ENCODE measurements around the gene UBTD2. TPM values are rescaled to one million over a fixed set of nuclear protein-coding genes. Genes with fewer than 3 reads are reported as not detected.

UBTD2 gene
- total and polyA plus RNA-seq, 10 of the 15 experiments (the other 5 are each of a cell fraction or from before 2014, with no cell fraction given): 7.7 to 30.5 (median 19.4) TPM

GRCh38 chr5:172312286-172312685, 28.7 kb upstream of the UBTD2 start (continued):
- TF ChIP-seq DPF2 (IDR thresholded peaks at IDR 0.05) (no peak), YY1 (IDR thresholded peaks at IDR 0.05; ENCODE audit: low read depth, low read length) (no peak), RFX5 (IDR thresholded peaks at IDR 0.05; ENCODE audit: low read depth, low read length) (no peak), IRF4 (IDR thresholded peaks at IDR 0.05; ENCODE audit: low read depth, low read length) (no peak), TCF7 (IDR thresholded peaks at IDR 0.05; ENCODE audit: borderline replicate concordance) (no peak), BCLAF1 (IDR thresholded peaks at IDR 0.05) (no peak), TCF3 (IDR thresholded peaks at IDR 0.05; ENCODE audit: borderline replicate concordance, insufficient read depth, low read depth, low read length) (no peak), JUNB (IDR thresholded peaks at IDR 0.05) (no peak)

- H3K27me3 ChIP-seq (replicated peaks in 1 of 2; ENCODE audit: control insufficient read depth in 2 of 2, insufficient read depth in 2 of 2, low read length in 1 of 2): no peaks in the 10 kb centered on the region
- peaks cover 25% of the 10 kb centered on the region for H3K4me1 ChIP-seq (ENCODE audit: control insufficient read depth, insufficient read depth, low read length)
- DNase-seq (ENCODE audit: low read depth, low spot score) (no peak), FAIRE-seq (no peak), ATAC-seq (no peak)
- no peak overlapping the region for H3K4me2 ChIP-seq (ENCODE audit: control insufficient read depth, insufficient read depth)
- no peaks in the 10 kb centered on the region for H3K36me3 ChIP-seq (ENCODE audit: control insufficient read depth in 2 of 2, insufficient read depth in 2 of 2, low read length in 1 of 2)
- in situ Hi-C loops (cut with MboI): no loop called here
- BruUV-seq (replicated peaks): no TSS peak
- H3K9me3 ChIP-seq (replicated peaks; ENCODE audit: control insufficient read depth, insufficient read depth, low read length): no peaks in the 10 kb centered on the region; the same call in 2 of the 3 replicates
- H3K9ac ChIP-seq (ENCODE audit: control insufficient read depth, insufficient read depth, low read length): no peak overlapping the region
- ChIA-PET POLR2A (no interaction called here), SMC1A (ENCODE audit: uncharacterized antibody, unreplicated experiment) (no interaction called here), CTCF (no interaction called here), RAD21 (ENCODE audit: unreplicated experiment) (no interaction called here)
- H3K79me2 ChIP-seq (ENCODE audit: control insufficient read depth, insufficient read depth, low read length): no peaks in the 10 kb centered on the region
- no peak overlapping the region for H2AFZ ChIP-seq (ENCODE audit: control insufficient read depth, low read depth, low read length)
- 81% methylated on average over 4 of the region's 4 CpGs for WGBS (ENCODE audit: insufficient coverage, insufficient replicate concordance, low lambda C conversion rate, missing lambda C conversion rate)
- no peak overlapping the region for H3K4me3 ChIP-seq
- intact Hi-C loops (cut with micrococcal nuclease; ENCODE audit: unreplicated experiment): no loop called here
- H4K20me1 ChIP-seq (ENCODE audit: control insufficient read depth, insufficient read depth): no peaks in the 10 kb centered on the region
- no peak for TF ChIP-seq MXI1 (IDR thresholded peaks at IDR 0.05; ENCODE audit: low read depth, low read length)
- TF ChIP-seq RFX5 (IDR thresholded peaks at IDR 0.05; ENCODE audit: low read depth, low read length): no peak
- no peak for TF ChIP-seq MEF2A (IDR thresholded peaks at IDR 0.05; ENCODE audit: insufficient read depth, low read depth, low read length)
- no peak for TF ChIP-seq ZNF274 (IDR thresholded peaks at IDR 0.05; ENCODE audit: insufficient read depth, insufficient read length)
- no peak for TF ChIP-seq NKRF (conservative IDR thresholded peaks at IDR 0.05)
- TF ChIP-seq POLR2AphosphoS2 (IDR thresholded peaks at IDR 0.05; ENCODE audit: low read depth, low read length): no peak
- no peak for TF ChIP-seq JUND (IDR thresholded peaks at IDR 0.05; ENCODE audit: low read depth, low read length)
- TF ChIP-seq RELA (IDR thresholded peaks at IDR 0.05; ENCODE audit: borderline replicate concordance, partially characterized antibody): no peak
- TF ChIP-seq HCFC1 (IDR thresholded peaks at IDR 0.05; ENCODE audit: low read length): no peak
- no peak for TF ChIP-seq CTCF (IDR thresholded peaks at IDR 0.05 in 2 of 3, conservative IDR thresholded peaks at IDR 0.05 in 1 of 3; ENCODE audit: control insufficient read depth in 2 of 3, extremely low read depth in 1 of 3, insufficient read depth in 1 of 3, low read depth in 3 of 3, low read length in 3 of 3)
- no peak for TF ChIP-seq MEF2B (IDR thresholded peaks at IDR 0.05; ENCODE audit: partially characterized antibody, poor library complexity, severe bottlenecking)
- TF ChIP-seq ZZZ3 (IDR thresholded peaks at IDR 0.05; ENCODE audit: control insufficient read depth, insufficient read length, low read depth): no peak
- no peak overlapping the region for H3K27ac ChIP-seq (ENCODE audit: control insufficient read depth, insufficient read depth)
Measured at GRCh38 chr5:172311605-172312004, 28.0 kb upstream of the UBTD2 start.
